GM12891 (cell line): ENCODE measurements around the gene FEM1A.

Experiments used
- PAX5 ChIP-seq: IDR thresholded peaks from 2 replicates; pipeline ENCODE4 v1.6.1; 2011; ENCODE audit warnings: low read length, moderate library complexity, mild to moderate bottlenecking; ENCODE audit not compliant: insufficient read depth, severe bottlenecking
- POLR2A ChIP-seq: IDR thresholded peaks from 2 replicates; pipeline ENCODE4 v1.6.1; 2011; ENCODE audit warnings: low read depth, low read length, control low read depth
- POLR2AphosphoS5 ChIP-seq: IDR thresholded peaks from 2 replicates; pipeline ENCODE4 v1.6.1; 2011; ENCODE audit warnings: low read depth, low read length, control low read depth
- POU2F2 ChIP-seq: IDR thresholded peaks from 2 replicates; pipeline ENCODE4 v1.6.1; 2011; ENCODE audit warnings: low read depth, mild to moderate bottlenecking, control low read depth, low read length, moderate library complexity
- SPI1 ChIP-seq: IDR thresholded peaks from 2 replicates; pipeline ENCODE4 v1.6.1; 2011; ENCODE audit warnings: low read depth, low read length, control low read depth
- TAF1 ChIP-seq: IDR thresholded peaks from 2 replicates; pipeline ENCODE4 v1.6.1; 2011; ENCODE audit warnings: low read depth, low read length, control low read depth

GRCh38 chr19:4815426-4816201 lies 24.1 kb downstream of the FEM1A start:
- TF ChIP-seq POLR2A: 0 out of 2 replicates have a peak, but pooled peaks have one; percentile 6
- peak; percentile 45; the same call in 1 of the 2 replicates for TF ChIP-seq POLR2AphosphoS5
- no peak for TF ChIP-seq TAF1
- no peak for TF ChIP-seq POU2F2
- peak; percentile 59 for TF ChIP-seq SPI1
- TF ChIP-seq PAX5: no peak
